ENCODE results near the gene OVOL3. TPM values are rescaled to one million over a fixed set of nuclear protein-coding genes. Genes with fewer than 3 reads are reported as not detected.
"Not testable (repeated sequence)": the region's sequence is repeated elsewhere in the genome, so short reads cannot be mapped to it uniquely, and the experiment has no call there.

OVOL3 gene
- total and polyA plus RNA-seq, 4 donors = not detected

DNA sequence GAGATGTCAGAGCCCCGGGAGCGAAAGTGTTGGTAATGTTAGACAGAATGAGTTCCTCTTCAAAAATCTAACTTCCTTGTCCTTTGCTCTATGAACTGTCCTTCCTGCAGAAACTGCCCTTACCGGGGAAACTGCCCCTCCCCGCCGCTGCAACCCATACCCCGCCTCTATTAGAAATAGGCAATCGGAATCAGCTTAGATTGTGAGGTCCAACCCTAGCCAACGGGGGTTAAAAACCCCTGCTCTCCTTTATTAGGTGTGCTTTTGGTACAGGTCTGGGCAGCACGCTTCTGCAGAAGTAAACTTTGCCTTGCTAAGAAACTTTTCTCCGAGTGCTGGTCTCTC, 17.4 kb downstream of the OVOL3 start:
- peak overlapping the region; percentile 41 to 55 (median 52) for H3K4me3 ChIP-seq (ENCODE audit: low read depth in 1 of 3, low read length in 3 of 3)
- H3K9ac ChIP-seq (ENCODE audit: low read depth in 1 of 2, low read length in 2 of 2) = peak overlapping the region; percentile 17 to 65
- peak overlapping the region; percentile 73 to 80 for H3K27ac ChIP-seq (ENCODE audit: low read depth in 1 of 2, low read length in 2 of 2)
- H3K4me1 ChIP-seq (ENCODE audit: control insufficient read depth in 4 of 4, insufficient read depth in 4 of 4, low read length in 3 of 4) = peaks cover 0 to 13% (median 7%) of the 10 kb centered on the region in 4 donors
- peak in 1 of 2 donors; percentile 42 for TF ChIP-seq HNF4A (conservative IDR thresholded peaks at IDR 0.05)
- peak; percentile 53 for TF ChIP-seq TAF1 (conservative IDR thresholded peaks at IDR 0.05)
- TF ChIP-seq, protein P1, sequence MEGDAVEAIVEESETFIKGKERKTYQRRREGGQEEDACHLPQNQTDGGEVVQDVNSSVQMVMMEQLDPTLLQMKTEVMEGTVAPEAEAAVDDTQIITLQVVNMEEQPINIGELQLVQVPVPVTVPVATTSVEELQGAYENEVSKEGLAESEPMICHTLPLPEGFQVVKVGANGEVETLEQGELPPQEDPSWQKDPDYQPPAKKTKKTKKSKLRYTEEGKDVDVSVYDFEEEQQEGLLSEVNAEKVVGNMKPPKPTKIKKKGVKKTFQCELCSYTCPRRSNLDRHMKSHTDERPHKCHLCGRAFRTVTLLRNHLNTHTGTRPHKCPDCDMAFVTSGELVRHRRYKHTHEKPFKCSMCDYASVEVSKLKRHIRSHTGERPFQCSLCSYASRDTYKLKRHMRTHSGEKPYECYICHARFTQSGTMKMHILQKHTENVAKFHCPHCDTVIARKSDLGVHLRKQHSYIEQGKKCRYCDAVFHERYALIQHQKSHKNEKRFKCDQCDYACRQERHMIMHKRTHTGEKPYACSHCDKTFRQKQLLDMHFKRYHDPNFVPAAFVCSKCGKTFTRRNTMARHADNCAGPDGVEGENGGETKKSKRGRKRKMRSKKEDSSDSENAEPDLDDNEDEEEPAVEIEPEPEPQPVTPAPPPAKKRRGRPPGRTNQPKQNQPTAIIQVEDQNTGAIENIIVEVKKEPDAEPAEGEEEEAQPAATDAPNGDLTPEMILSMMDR (IDR thresholded peaks at IDR 0.05; ENCODE audit: low read depth, low read length, missing input control) = no peak
- 4% methylated on average over 10 of the region's 10 CpGs for WGBS
- H3K9me3 ChIP-seq (ENCODE audit: control insufficient read depth in 4 of 4, low read length in 3 of 4) = no peaks in the 10 kb centered on the region
- no peak for DNase-seq (ENCODE audit: low spot score)
- H3K27me3 ChIP-seq (ENCODE audit: control insufficient read depth in 4 of 4, insufficient read depth in 4 of 4, low read length in 3 of 4) = no peaks in the 10 kb centered on the region
- peaks cover 2 to 19% (median 8%) of the 10 kb centered on the region in 4 donors for H3K36me3 ChIP-seq (ENCODE audit: control insufficient read depth in 4 of 4, insufficient read depth in 3 of 4, low read depth in 1 of 4, low read length in 3 of 4)

DNA sequence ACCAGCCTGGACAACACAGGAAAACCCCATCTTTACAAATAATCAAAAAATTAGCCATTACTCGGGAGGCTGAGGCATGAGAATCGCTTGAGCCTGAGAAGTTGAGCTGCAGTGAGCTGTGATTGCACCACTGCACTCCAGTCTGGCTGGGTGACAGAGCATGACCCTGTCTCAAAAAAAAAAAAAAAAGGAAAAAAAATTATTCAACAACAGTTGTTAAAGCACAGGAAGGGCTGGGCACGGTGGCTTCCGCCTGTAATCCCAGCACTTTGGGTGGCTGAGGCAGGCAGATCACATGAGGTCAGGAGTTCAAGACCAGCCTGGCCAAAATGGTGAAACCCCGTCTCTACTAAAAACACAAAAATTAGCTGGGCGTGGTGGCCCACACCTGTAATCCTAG, 20.3 kb downstream of the OVOL3 start:
- DNase-seq (ENCODE audit: low spot score) = not testable (repeated sequence)
- peaks cover 0 to 13% (median 7%) of the 10 kb centered on the region in 4 donors for H3K4me1 ChIP-seq (ENCODE audit: control insufficient read depth in 4 of 4, insufficient read depth in 4 of 4, low read length in 3 of 4)

DNA sequence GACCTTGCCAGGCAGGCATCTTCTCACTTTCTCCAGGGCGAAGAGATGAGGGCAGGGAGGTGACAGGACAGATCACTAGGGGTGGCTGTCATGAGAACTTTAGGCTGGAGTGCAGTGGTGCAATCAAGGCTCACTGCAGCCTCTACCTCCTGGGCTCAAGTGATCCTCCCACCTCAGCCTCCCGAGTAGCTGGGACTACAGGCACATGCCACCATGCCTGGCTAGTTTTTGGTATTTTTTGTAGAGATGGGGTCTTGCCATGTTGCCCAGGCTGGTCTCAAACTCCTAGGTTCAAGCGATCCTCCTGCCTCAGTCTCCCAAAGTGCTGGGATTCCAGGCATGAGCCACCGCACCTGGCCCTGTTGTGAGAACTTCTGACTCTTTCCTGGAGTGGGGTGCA, 23.9 kb downstream of the OVOL3 start:
- 95% methylated on average over 4 of the region's 4 CpGs for WGBS
- H3K36me3 ChIP-seq (ENCODE audit: control insufficient read depth in 4 of 4, insufficient read depth in 3 of 4, low read depth in 1 of 4, low read length in 3 of 4); H3K27me3 ChIP-seq (ENCODE audit: control insufficient read depth in 4 of 4, insufficient read depth in 4 of 4, low read length in 3 of 4); DNase-seq (ENCODE audit: low spot score); H3K4me1 ChIP-seq (ENCODE audit: control insufficient read depth in 4 of 4, insufficient read depth in 4 of 4, low read length in 3 of 4); H3K4me3 ChIP-seq (ENCODE audit: low read depth in 1 of 3, low read length in 3 of 3); H3K9ac ChIP-seq (ENCODE audit: low read depth in 1 of 2, low read length in 2 of 2); H3K27ac ChIP-seq (ENCODE audit: low read depth in 1 of 2, low read length in 2 of 2); H3K9me3 ChIP-seq (ENCODE audit: control insufficient read depth in 4 of 4, low read length in 3 of 4): not testable (repeated sequence)

More for the DNA sequence above, 20.3 kb downstream of the OVOL3 start:
- H3K9ac ChIP-seq (ENCODE audit: low read depth in 1 of 2, low read length in 2 of 2); H3K36me3 ChIP-seq (ENCODE audit: control insufficient read depth in 4 of 4, insufficient read depth in 3 of 4, low read depth in 1 of 4, low read length in 3 of 4); H3K9me3 ChIP-seq (ENCODE audit: control insufficient read depth in 4 of 4, low read length in 3 of 4); H3K27me3 ChIP-seq (ENCODE audit: control insufficient read depth in 4 of 4, insufficient read depth in 4 of 4, low read length in 3 of 4); H3K4me3 ChIP-seq (ENCODE audit: low read depth in 1 of 3, low read length in 3 of 3); H3K27ac ChIP-seq (ENCODE audit: low read depth in 1 of 2, low read length in 2 of 2): not testable (repeated sequence)
- WGBS = 69% methylated on average over 6 of the region's 6 CpGs
- peak; percentile 55 for TF ChIP-seq NR2F2 (IDR thresholded peaks at IDR 0.05)

DNA sequence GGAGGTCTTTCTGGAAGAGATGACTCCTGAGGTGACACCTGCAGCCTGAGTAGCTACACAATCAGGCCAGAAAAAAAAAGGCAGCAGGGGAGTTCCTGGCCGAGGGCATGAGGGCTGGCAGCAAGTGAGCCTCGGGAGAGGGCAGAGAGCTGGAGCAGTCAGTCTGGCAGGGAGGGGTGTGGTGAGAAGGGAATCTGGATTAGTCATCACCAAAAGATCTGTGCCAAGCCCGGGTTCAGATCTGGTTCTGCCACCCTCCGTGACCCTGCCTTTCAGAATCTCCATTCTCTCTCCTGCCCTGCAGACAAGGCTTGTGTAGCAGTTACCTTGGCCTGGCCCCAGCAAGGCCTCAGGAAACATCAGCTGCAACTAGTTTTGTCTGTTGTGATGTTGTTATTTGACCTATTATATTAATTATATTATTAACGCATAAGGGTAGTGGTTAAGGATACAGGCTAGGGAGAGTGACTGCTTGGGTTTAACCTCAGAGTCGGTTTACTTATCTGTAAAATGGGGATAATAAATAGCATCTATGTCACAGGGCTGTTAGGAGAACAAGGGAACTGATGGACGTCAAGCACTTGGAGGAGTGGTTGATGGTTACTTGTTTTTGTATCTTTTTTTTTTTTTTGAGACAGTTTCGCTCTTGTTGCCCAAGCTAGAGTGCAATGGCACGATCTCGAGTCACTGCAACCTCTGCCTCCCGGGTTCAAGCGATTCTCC, 26.2 kb downstream of the OVOL3 start:
- Histone ChIP-seq H3K27me3 (ENCODE audit: control insufficient read depth in 4 of 4, insufficient read depth in 4 of 4, low read length in 3 of 4) (no peaks in the 10 kb centered on the region), H3K9me3 (ENCODE audit: control insufficient read depth in 4 of 4, low read length in 3 of 4) (no peaks in the 10 kb centered on the region), H3K4me3 (ENCODE audit: low read depth in 1 of 3, low read length in 3 of 3) (no peak overlapping the region), H3K27ac (ENCODE audit: low read depth in 1 of 2, low read length in 2 of 2) (no peak overlapping the region), H3K4me1 (ENCODE audit: control insufficient read depth in 4 of 4, insufficient read depth in 4 of 4, low read length in 3 of 4) (peaks cover 4 to 14% (median 8%) of the 10 kb centered on the region in 4 donors), H3K9ac (ENCODE audit: low read depth in 1 of 2, low read length in 2 of 2) (no peak overlapping the region), H3K36me3 (ENCODE audit: control insufficient read depth in 4 of 4, insufficient read depth in 3 of 4, low read depth in 1 of 4, low read length in 3 of 4) (no peaks in the 10 kb centered on the region)
- no peak for TF ChIP-seq FOXA2 (IDR thresholded peaks at IDR 0.05)
- TF ChIP-seq HNF4G (IDR thresholded peaks at IDR 0.05) = no peak
- peak; percentile 24 for TF ChIP-seq SP1 (IDR thresholded peaks at IDR 0.05)
- TF ChIP-seq EGR1 (IDR thresholded peaks at IDR 0.05; ENCODE audit: low read depth in 2 of 2) = no peak
- TF ChIP-seq JUND (IDR thresholded peaks at IDR 0.05) = peak; percentile 19 to 73
- no peak for TF ChIP-seq RAD21 (IDR thresholded peaks at IDR 0.05)
- TF ChIP-seq, protein P2, sequence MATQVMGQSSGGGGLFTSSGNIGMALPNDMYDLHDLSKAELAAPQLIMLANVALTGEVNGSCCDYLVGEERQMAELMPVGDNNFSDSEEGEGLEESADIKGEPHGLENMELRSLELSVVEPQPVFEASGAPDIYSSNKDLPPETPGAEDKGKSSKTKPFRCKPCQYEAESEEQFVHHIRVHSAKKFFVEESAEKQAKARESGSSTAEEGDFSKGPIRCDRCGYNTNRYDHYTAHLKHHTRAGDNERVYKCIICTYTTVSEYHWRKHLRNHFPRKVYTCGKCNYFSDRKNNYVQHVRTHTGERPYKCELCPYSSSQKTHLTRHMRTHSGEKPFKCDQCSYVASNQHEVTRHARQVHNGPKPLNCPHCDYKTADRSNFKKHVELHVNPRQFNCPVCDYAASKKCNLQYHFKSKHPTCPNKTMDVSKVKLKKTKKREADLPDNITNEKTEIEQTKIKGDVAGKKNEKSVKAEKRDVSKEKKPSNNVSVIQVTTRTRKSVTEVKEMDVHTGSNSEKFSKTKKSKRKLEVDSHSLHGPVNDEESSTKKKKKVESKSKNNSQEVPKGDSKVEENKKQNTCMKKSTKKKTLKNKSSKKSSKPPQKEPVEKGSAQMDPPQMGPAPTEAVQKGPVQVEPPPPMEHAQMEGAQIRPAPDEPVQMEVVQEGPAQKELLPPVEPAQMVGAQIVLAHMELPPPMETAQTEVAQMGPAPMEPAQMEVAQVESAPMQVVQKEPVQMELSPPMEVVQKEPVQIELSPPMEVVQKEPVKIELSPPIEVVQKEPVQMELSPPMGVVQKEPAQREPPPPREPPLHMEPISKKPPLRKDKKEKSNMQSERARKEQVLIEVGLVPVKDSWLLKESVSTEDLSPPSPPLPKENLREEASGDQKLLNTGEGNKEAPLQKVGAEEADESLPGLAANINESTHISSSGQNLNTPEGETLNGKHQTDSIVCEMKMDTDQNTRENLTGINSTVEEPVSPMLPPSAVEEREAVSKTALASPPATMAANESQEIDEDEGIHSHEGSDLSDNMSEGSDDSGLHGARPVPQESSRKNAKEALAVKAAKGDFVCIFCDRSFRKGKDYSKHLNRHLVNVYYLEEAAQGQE (IDR thresholded peaks at IDR 0.05) = no peak
- TF ChIP-seq, protein P3, sequence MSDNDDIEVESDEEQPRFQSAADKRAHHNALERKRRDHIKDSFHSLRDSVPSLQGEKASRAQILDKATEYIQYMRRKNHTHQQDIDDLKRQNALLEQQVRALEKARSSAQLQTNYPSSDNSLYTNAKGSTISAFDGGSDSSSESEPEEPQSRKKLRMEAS (IDR thresholded peaks at IDR 0.05) = no peak
- TF ChIP-seq FOXA1 (IDR thresholded peaks at IDR 0.05) = no peak
- peak; percentile 72 to 76 for TF ChIP-seq RXRA (IDR thresholded peaks at IDR 0.05)
- 66% methylated on average over 12 of the region's 12 CpGs for WGBS
- DNase-seq (ENCODE audit: low spot score) = no peak
